ENCODE measurements around the gene NCKAP5. TPM values are rescaled to one million over a fixed set of nuclear protein-coding genes. Genes with fewer than 3 reads are reported as not detected.

Gene NCKAP5
- total and polyA plus RNA-seq, 8 donors = 0.23 to 1.5 (median 0.44) TPM

DNA sequence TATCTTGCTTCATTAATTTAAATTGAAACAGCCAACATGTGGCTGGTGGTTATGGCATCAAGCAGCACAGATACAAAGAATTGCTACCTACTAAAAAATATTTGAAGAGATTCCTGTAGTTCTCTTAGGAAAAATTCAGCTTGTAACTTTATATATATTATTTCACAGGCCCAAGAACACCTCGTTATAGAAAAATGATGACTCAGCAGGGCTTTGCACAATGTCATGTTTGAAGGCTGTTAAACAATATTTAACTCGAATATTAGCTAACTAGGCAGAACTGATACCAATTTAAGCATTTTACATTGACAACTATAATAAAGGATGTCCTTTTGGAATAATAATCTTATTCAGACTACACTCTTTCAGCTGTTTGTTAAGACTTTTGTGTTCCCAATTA is 795.9 kb downstream of the NCKAP5 start:
- DNase-seq (no peak), FAIRE-seq (no peak), ATAC-seq (no peak)
- H3K9me3 ChIP-seq = no peaks in the 10 kb centered on the region
- H3K27ac ChIP-seq = no peak overlapping the region
- no peaks in the 10 kb centered on the region for H3K36me3 ChIP-seq
- TF ChIP-seq, protein P1, sequence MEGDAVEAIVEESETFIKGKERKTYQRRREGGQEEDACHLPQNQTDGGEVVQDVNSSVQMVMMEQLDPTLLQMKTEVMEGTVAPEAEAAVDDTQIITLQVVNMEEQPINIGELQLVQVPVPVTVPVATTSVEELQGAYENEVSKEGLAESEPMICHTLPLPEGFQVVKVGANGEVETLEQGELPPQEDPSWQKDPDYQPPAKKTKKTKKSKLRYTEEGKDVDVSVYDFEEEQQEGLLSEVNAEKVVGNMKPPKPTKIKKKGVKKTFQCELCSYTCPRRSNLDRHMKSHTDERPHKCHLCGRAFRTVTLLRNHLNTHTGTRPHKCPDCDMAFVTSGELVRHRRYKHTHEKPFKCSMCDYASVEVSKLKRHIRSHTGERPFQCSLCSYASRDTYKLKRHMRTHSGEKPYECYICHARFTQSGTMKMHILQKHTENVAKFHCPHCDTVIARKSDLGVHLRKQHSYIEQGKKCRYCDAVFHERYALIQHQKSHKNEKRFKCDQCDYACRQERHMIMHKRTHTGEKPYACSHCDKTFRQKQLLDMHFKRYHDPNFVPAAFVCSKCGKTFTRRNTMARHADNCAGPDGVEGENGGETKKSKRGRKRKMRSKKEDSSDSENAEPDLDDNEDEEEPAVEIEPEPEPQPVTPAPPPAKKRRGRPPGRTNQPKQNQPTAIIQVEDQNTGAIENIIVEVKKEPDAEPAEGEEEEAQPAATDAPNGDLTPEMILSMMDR (IDR thresholded peaks at IDR 0.05) = no peak
- no peaks in the 10 kb centered on the region for H3K27me3 ChIP-seq
- H3K4me3 ChIP-seq = no peak overlapping the region
- peaks cover 0 to 6% (median 0%) of the 10 kb centered on the region in 3 donors for H3K4me1 ChIP-seq
- 27 to 42% methylated on average over 2 of the region's 2 CpGs for WGBS, 2 donors
- intact Hi-C loops (cut with DNase I) = no loop called here

DNA sequence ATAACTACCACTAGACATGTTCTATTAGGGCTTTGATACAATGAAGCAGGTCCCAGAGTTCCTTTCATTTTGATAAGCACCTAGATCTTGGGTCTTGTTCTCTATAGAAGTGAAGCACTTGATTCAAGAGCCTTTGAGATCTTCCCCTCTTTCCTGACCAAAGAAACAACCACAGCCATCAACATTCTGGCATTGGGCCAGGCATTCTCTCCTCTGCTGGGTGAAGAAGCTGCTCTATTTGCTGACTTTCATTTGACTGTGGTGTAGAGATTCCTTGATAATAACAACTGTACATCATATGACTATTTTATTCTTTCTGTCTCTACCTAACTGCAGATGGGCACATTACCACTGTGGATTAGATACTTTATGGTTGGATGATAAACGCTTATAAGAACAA is 801.7 kb downstream of the NCKAP5 start:
- WGBS, 2 donors = 95 to 97% methylated on average over 1 of the region's 1 CpG
- TF ChIP-seq, protein P1 (IDR thresholded peaks at IDR 0.05) = no peak

DNA sequence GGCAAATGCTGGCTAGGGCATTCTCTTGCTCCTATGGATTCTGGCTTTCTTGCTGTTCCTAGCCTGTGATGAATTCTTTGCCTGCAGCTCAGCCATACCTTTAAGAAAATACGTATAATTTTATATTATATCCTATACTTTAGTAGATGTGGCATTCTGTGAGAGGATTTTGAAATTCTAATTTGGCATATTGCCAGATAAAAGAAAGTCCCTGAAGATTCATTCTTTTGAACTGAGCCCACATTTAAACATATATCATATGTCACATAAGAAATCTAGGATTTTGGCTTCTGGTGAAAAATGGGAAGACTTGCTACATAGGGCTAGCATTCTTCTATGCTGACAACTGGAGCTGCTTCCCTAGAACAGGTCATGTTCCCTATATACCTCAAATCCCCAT is 806.8 kb downstream of the NCKAP5 start:
- 79 to 82% methylated on average over 1 of the region's 1 CpG for WGBS, 2 donors
- TF ChIP-seq, protein P1 (IDR thresholded peaks at IDR 0.05) = no peak
- DNase-seq (no peak), ATAC-seq (no peak), FAIRE-seq (no peak)
- intact Hi-C loops (cut with DNase I) = no loop called here
- H3K36me3 ChIP-seq = no peaks in the 10 kb centered on the region
- H3K27ac ChIP-seq = no peak overlapping the region
- H3K9me3 ChIP-seq = no peaks in the 10 kb centered on the region
- H3K4me1 ChIP-seq = no peaks in the 10 kb centered on the region
- no peak overlapping the region for H3K4me3 ChIP-seq
- H3K27me3 ChIP-seq = no peaks in the 10 kb centered on the region

More for the DNA sequence above, 801.7 kb downstream of the NCKAP5 start:
- FAIRE-seq (no peak), ATAC-seq (no peak), DNase-seq (no peak)
- H3K27ac ChIP-seq = no peak overlapping the region
- no peaks in the 10 kb centered on the region for H3K4me1 ChIP-seq
- intact Hi-C loops (cut with DNase I) = no loop called here
- H3K36me3 ChIP-seq = no peaks in the 10 kb centered on the region
- H3K27me3 ChIP-seq = no peaks in the 10 kb centered on the region
- no peaks in the 10 kb centered on the region for H3K9me3 ChIP-seq
- no peak overlapping the region for H3K4me3 ChIP-seq

DNA sequence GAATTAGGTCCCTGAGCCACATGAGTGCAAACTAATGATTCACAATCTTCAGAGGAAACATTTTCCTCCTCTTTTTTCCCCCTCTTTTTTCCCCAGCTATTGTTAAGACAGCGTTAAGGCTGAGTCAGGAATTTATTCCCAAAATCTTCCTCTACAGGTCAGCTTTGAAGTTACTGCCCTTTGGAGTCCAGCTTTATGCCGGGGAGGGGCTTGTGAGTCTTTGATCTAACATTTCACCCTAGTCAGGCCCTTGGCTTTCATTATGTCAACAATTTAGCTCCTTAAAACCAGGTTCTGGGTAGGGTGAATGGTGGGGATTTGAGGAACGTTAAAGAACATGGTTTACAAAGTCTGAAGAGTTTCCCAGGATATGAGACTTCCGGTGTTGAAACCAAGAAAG is 807.3 kb downstream of the NCKAP5 start:
- no peak overlapping the region for H3K27ac ChIP-seq
- no peaks in the 10 kb centered on the region for H3K27me3 ChIP-seq
- intact Hi-C loops (cut with DNase I) = no loop called here
- H3K9me3 ChIP-seq = no peaks in the 10 kb centered on the region
- FAIRE-seq (no peak), DNase-seq (no peak), ATAC-seq (no peak)
- no peak overlapping the region for H3K4me3 ChIP-seq
- H3K36me3 ChIP-seq = no peaks in the 10 kb centered on the region
- WGBS, 2 donors = 69 to 74% methylated on average over 4 of the region's 4 CpGs
- TF ChIP-seq, protein P1 (IDR thresholded peaks at IDR 0.05) = no peak
- H3K4me1 ChIP-seq = no peaks in the 10 kb centered on the region

DNA sequence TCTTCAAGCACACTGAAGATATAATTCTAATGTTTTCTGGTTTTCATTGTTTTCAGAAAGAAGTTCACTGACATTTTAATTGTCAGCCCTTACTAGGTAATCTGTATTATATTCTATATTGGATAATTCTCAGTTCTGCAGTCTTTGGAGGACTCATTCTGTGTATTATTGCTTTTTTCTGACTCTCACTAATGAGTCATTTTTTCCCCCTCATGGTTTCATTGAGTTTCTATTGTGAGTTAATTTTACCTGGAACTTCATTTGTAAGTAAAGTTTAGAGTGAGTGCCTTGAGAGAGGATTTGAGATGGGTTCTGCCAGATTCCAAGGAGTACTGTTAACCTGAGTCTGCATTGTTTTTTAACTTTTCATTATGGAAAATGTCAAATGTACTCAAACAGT is 807.9 kb downstream of the NCKAP5 start:
- DNase-seq = no peak
- H3K4me3 ChIP-seq = no peak overlapping the region
- no peaks in the 10 kb centered on the region for H3K36me3 ChIP-seq
- H3K27ac ChIP-seq = no peak overlapping the region
- no peaks in the 10 kb centered on the region for H3K4me1 ChIP-seq
- no peaks in the 10 kb centered on the region for H3K27me3 ChIP-seq
- TF ChIP-seq, protein P1 (IDR thresholded peaks at IDR 0.05) = no peak
- intact Hi-C loops (cut with DNase I) = no loop called here
- no peaks in the 10 kb centered on the region for H3K9me3 ChIP-seq
- ATAC-seq = no peak
- FAIRE-seq = no peak

Data from pancreas (tissue), 10 donors.